Colonic mucosa (tissue), 4 donors: ENCODE results near the gene SLC26A8. TPM values are rescaled to one million over a fixed set of nuclear protein-coding genes. Genes with fewer than 3 reads are reported as not detected.
"Not testable (repeated sequence)": the region's sequence is repeated elsewhere in the genome, so short reads cannot be mapped to it uniquely, and the experiment has no call there.

Experiments
- DNase-seq: peaks from one replicate; pipeline ENCODE4 v3.0.0-alpha.2; 2020
- H3K27ac ChIP-seq: fragments of 200-600 bp; one replicate; pipeline ENCODE4 v1.8.0; 2021
- H3K27me3 ChIP-seq: fragments of 200-600 bp; one replicate; pipeline ENCODE4 v1.8.0; 2021
- H3K36me3 ChIP-seq: fragments of 200-600 bp; one replicate; pipeline ENCODE4 v1.8.0; 2021
- H3K4me1 ChIP-seq: fragments of 200-600 bp; one replicate; pipeline ENCODE4 v1.8.0; 2021; ENCODE audit warnings: mild to moderate bottlenecking
- H3K4me3 ChIP-seq: fragments of 200-600 bp; one replicate; pipeline ENCODE4 v1.8.0; 2021
- H3K9ac ChIP-seq, 2 donors: one replicate each; pipeline ENCODE4 v1.7.0; 2013; ENCODE audit warnings: control low read depth in 2 of 2, low read depth in 2 of 2, low read length in 2 of 2
- H3K9me3 ChIP-seq: fragments of 200-600 bp; one replicate; pipeline ENCODE4 v1.8.0; 2021
- intact Hi-C: fragments of 100-400 bp; cut with DNase I; formaldehyde crosslinking; loops from one replicate; pipeline ENCODE4 v1.14.1; 2022
- total RNA-seq, 2 donors: library from RNA; stranded (reverse); fragmentation: NEBNext Ultra II Directional in 1 of 2; extraction: Animal tissue kit (Norgen Biotek cat#: 25700) in 1 of 2; gene quantifications; one replicate each; pipeline ENCODE4 v1.2.1, GENCODE V29; 2021
- TF ChIP-seq, protein P1 (sequence below): fragments of 200-600 bp; IDR thresholded peaks from one replicate; pipeline ENCODE4 v1.8.0; 2022; ENCODE audit warnings: antibody characterized with exemption, mild to moderate bottlenecking
- donor health status: healthy.
- donor health status: DM: no; HTN: no; CAD: no.
- donor health status: DM: no; HTN: no; CAD: no.

The SLC26A8 gene
- total RNA-seq, 2 donors from 2014 or later: 0.27 TPM; not detected in 1

DNA sequence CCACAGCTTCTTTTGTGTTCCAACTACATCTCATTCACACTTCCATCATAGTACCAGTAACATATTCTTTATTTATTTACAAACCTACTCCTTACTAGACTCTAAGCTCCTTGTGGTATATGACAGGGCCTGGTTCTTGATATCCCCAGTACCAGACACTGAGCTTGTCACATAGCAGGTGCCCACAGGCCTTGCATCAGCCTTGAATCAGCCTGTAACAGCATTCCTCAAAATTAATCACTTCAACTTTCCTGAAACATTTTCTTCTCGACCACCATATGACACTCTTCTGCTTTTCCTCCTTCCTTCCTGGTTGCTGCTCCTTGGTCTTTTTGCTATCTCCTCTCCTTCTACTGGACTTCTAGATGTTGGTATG lies 78.8 kb downstream of the SLC26A8 start:
- H3K9me3 ChIP-seq: no peaks in the 10 kb centered on the region
- TF ChIP-seq, protein P1, sequence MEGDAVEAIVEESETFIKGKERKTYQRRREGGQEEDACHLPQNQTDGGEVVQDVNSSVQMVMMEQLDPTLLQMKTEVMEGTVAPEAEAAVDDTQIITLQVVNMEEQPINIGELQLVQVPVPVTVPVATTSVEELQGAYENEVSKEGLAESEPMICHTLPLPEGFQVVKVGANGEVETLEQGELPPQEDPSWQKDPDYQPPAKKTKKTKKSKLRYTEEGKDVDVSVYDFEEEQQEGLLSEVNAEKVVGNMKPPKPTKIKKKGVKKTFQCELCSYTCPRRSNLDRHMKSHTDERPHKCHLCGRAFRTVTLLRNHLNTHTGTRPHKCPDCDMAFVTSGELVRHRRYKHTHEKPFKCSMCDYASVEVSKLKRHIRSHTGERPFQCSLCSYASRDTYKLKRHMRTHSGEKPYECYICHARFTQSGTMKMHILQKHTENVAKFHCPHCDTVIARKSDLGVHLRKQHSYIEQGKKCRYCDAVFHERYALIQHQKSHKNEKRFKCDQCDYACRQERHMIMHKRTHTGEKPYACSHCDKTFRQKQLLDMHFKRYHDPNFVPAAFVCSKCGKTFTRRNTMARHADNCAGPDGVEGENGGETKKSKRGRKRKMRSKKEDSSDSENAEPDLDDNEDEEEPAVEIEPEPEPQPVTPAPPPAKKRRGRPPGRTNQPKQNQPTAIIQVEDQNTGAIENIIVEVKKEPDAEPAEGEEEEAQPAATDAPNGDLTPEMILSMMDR: no peak
- no peak overlapping the region for H3K27ac ChIP-seq
- H3K36me3 ChIP-seq: no peaks in the 10 kb centered on the region
- no peaks in the 10 kb centered on the region for H3K4me1 ChIP-seq
- no peak overlapping the region for H3K9ac ChIP-seq
- no peaks in the 10 kb centered on the region for H3K27me3 ChIP-seq
- DNase-seq: no peak
- intact Hi-C loops: no loop called here
- no peak overlapping the region for H3K4me3 ChIP-seq

DNA sequence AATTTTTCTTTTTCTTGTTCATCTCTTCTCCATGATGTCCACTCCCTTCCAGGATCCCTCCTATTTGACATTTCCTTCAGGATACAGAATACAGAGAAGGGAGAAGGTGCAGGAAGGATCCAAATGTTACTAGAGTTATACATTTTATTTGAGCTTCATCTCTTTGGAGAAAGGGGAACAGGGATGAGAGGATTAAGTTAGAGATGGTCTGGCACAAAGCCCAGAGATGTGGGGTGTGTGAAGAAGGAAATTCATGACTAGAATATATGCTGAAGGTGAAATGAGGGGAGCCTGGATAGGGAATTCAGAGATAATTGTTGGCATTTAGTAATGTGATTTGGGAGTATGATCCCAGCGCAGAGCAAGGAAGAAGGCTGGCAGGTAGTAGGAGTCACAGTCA lies 81.1 kb downstream of the SLC26A8 start:
- H3K4me3 ChIP-seq: no peak overlapping the region
- no peak for DNase-seq
- H3K27ac ChIP-seq: no peak overlapping the region
- intact Hi-C loops: no loop called here
- no peaks in the 10 kb centered on the region for H3K4me1 ChIP-seq
- no peaks in the 10 kb centered on the region for H3K36me3 ChIP-seq
- no peak overlapping the region for H3K9ac ChIP-seq
- no peaks in the 10 kb centered on the region for H3K9me3 ChIP-seq
- H3K27me3 ChIP-seq: no peaks in the 10 kb centered on the region
- TF ChIP-seq, protein P1: no peak

DNA sequence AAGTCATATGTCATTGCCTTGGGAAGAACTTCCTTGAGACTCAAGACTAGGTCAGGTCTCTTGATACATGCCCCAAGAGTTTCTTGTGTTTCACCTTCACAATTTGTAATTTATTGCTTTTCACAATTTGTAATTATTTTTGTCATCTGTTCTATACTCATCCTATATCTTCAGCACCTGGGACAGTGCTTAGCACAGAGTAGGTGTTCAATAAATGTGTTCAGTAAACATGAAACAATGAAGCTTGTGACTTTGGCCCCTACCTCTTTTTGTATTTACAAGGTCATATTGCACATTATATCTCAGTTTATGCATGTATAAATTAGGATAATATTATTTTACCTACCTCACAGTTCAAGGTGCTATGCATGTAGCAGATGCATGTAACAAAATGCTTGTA lies 82.1 kb downstream of the SLC26A8 start:
- Histone ChIP-seq H3K9me3 (no peaks in the 10 kb centered on the region), H3K4me1 (no peaks in the 10 kb centered on the region), H3K36me3 (no peaks in the 10 kb centered on the region), H3K9ac (no peak overlapping the region), H3K4me3 (no peak overlapping the region), H3K27ac (no peak overlapping the region), H3K27me3 (no peaks in the 10 kb centered on the region)
- DNase-seq: no peak
- intact Hi-C loops: no loop called here
- TF ChIP-seq, protein P1: no peak

DNA sequence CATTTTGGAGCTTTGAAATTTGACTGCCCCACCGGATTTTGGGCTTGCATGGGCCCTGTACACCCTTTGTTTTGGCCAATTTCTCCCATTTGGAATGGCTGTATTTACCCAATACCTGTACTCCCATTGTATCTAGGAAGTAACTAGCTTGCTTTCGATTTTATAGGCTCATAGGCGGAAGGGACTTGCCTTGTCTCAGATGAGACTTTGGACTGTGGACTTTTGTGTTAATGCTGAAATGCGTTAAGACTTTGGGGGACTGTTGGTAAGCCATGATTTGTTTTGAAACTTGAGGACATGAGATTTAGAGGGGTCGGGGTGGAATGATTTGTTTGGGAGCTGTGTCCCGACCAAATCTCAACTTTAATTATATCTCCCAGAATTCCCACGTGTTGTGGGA lies 83.3 kb downstream of the SLC26A8 start:
- H3K27ac ChIP-seq: peak overlapping the region; percentile 66
- peak; percentile 33 for DNase-seq
- H3K4me1 ChIP-seq, intact Hi-C loops, H3K9me3 ChIP-seq, H3K27me3 ChIP-seq, H3K9ac ChIP-seq, H3K36me3 ChIP-seq, H3K4me3 ChIP-seq: not testable (repeated sequence)

DNA sequence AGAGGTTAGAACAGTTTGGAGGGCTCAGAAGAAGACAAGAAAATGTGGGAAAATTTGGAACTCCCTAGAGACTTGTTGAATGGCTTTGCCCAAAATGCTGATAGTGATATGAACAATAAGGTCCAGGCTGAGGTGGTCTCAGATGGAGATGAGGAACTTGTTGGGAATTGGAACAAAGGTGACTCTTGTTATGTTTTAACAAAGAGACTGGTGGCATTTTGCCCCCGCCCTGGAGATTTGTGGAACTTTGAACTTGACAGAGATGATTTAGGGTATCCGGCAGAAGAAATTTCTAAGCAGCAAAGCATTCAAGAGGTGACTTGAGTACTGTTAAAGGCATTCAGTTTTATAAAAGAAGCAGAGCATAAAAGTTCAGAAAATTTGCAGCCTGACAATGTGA lies 84.4 kb downstream of the SLC26A8 start:
- H3K4me3 ChIP-seq, H3K9ac ChIP-seq, H3K27me3 ChIP-seq, H3K36me3 ChIP-seq, H3K9me3 ChIP-seq, H3K4me1 ChIP-seq, H3K27ac ChIP-seq, intact Hi-C loops: not testable (repeated sequence)
- peak; percentile 45 for DNase-seq

DNA sequence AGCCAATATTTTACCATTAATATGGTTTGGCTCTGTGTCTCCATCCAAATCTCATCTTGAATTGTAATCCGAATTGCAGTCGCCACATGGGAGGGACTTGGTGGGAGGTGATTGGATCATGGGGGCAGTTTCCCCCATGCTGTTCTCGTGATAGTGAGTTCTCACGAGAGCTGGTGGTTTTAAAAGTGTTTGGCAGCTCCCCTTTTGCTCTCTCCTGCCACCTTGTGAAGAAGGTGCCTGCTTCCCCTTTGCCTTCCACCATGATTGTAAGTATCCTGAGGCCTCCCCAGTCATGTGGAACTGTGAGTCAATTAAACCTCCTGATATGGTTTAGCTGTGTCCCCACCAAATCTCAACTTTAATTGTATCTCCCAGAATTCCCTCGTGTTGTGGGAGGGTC lies 85.2 kb downstream of the SLC26A8 start:
- H3K9ac ChIP-seq, H3K27me3 ChIP-seq, H3K27ac ChIP-seq, DNase-seq, H3K36me3 ChIP-seq, H3K4me1 ChIP-seq, intact Hi-C loops, H3K9me3 ChIP-seq, H3K4me3 ChIP-seq: not testable (repeated sequence)

DNA sequence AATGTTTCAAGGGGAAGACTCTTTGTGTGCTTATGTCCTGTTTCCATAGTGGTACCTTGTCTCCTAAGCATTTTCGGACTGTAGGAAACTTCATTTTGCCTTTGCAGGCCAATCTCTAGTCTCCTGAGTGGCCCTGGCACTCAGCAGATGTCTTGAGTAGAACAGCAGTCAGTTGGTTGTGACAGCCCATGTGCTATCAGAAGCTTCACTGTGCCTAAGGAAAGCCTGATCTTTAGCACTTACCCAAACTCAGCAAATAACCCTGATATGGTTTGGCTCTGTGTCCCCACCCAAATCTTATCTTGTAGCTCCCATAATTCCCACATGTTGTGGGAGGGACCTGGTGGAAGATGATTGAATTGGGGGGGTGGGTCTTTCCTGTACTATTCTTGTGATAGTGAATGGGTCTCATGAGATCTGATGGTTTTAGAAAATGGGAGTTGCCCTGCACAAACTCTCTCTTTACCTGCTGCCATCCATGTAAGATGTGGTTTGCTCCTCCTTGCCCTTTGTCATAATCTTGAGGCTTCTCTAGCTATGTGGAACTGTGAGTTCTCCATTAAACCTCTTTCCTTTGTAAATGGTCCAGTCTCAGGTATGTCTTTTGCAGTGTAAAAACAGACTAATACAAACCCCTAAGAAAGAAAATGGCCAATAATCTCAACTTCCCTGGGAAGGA lies 87.6 kb downstream of the SLC26A8 start:
- Histone ChIP-seq H3K9me3 (no peaks in the 10 kb centered on the region), H3K9ac (no peak overlapping the region), H3K4me1 (no peaks in the 10 kb centered on the region), H3K27me3 (no peaks in the 10 kb centered on the region), H3K27ac (no peak overlapping the region), H3K4me3 (no peak overlapping the region), H3K36me3 (no peaks in the 10 kb centered on the region)
- TF ChIP-seq, protein P1: no peak
- DNase-seq: no peak
- intact Hi-C loops: no loop called here
